Dermis blood vessel endothelial cell (primary cell): Measurements from ENCODE around the gene OR9K2. TPM values are rescaled to one million over a fixed set of nuclear protein-coding genes. Genes with fewer than 3 reads are reported as not detected.
"Not testable (repeated sequence)": the region's sequence is repeated elsewhere in the genome, so short reads cannot be mapped to it uniquely, and the experiment has no call there.

Source experiments
- DNase-seq: peaks from one replicate; pipeline ENCODE4 v3.0.0; 2010
- total RNA-seq: library from RNA; depleted of rRNA; stranded (reverse); fragments of >200 nt; gene quantifications from 2 replicates; pipeline ENCODE4 v1.2.3, GENCODE V29; 2014

OR9K2 gene
- total RNA-seq = not detected in 2 replicates

GRCh38 chr12:55126106-55126505, at the start of gene OR9K2:
TSS of gene OR9K2 (plus strand) at chr12:55126406. CDS start at chr12:55129835, 3,429 bp downstream.
- DNase-seq = no peak

GRCh38 chr12:55092579-55092978, 33.6 kb upstream of the OR9K2 start:
- DNase-seq = no peak

GRCh38 chr12:55112378-55112875, 13.8 kb upstream of the OR9K2 start:
- DNase-seq = no peak

- DNase-seq = no peak
Observed at GRCh38 chr12:55116152-55116551, 10.1 kb upstream of the OR9K2 start.

GRCh38 chr12:55132816-55133215, 6.6 kb downstream of the OR9K2 start:
- DNase-seq = peak; percentile 1

- peak; percentile 77 for DNase-seq
Observed at GRCh38 chr12:55142669-55143565, 16.7 kb downstream of the OR9K2 start.

GRCh38 chr12:55143566-55143870, 17.3 kb downstream of the OR9K2 start:
- DNase-seq = no peak

GRCh38 chr12:55167010-55167640, 40.9 kb downstream of the OR9K2 start:
- not testable (repeated sequence) for DNase-seq

GRCh38 chr12:55171445-55171844, 45.2 kb downstream of the OR9K2 start:
- no peak for DNase-seq

- DNase-seq = not testable (repeated sequence)
Observed at GRCh38 chr12:55171846-55172245, 45.6 kb downstream of the OR9K2 start.

- no peak for DNase-seq
Observed at GRCh38 chr12:55172686-55173085, 46.5 kb downstream of the OR9K2 start.

- DNase-seq = no peak
Observed at GRCh38 chr12:55173456-55173855, 47.2 kb downstream of the OR9K2 start.

Other genes starting within 250 kb of the OR9K2 start
- not detected in 2 replicates for gene TESPA1, start 141.6 kb upstream of the OR9K2 start, total RNA-seq
- not detected in 2 replicates for gene NEUROD4, start 106.4 kb upstream of the OR9K2 start, total RNA-seq
- gene OR10A7, start 94.6 kb downstream of the OR9K2 start, total RNA-seq = not detected in 2 replicates
- gene OR6C74, start 118.2 kb downstream of the OR9K2 start, total RNA-seq = not detected in 2 replicates
- not detected in 2 replicates for gene OR6C6, start 170.2 kb downstream of the OR9K2 start, total RNA-seq
- gene OR6C1, start 187.9 kb downstream of the OR9K2 start, total RNA-seq = not detected in 2 replicates
- not detected in 2 replicates for gene OR6C3, start 204.3 kb downstream of the OR9K2 start, total RNA-seq
- not detected in 2 replicates for gene OR6C75, start 236.6 kb downstream of the OR9K2 start, total RNA-seq